DOHH2 (cell line): ENCODE data around the gene BRD3.

Experiments used
- CTCF ChIP-seq: fragments of 200-600 bp; sonication (generic); IDR thresholded peaks from one replicate; pipeline ENCODE4 v1.5.1; 2014; ENCODE audit warnings: antibody characterized with exemption, mild to moderate bottlenecking, low read depth, low read length; ENCODE audit not compliant: poor library complexity, severe bottlenecking
- EZH2phosphoT487 ChIP-seq: fragments of 200-600 bp; sonication (generic); IDR thresholded peaks from 2 replicates; pipeline ENCODE4 v1.6.1; 2017; ENCODE audit warnings: borderline replicate concordance, mild to moderate bottlenecking, antibody characterized with exemption, low read length, moderate library complexity, mixed read lengths

- TF ChIP-seq CTCF: no peak
- no peak for TF ChIP-seq EZH2phosphoT487
These were observed 36.0 kb downstream of the BRD3 start for GRCh38 chr9:134031783-134032182.
